ENCODE data around the gene CEACAM16. TPM values are rescaled to one million over a fixed set of nuclear protein-coding genes. Genes with fewer than 3 reads are reported as not detected.

Gene CEACAM16
- total RNA-seq, 2 donors from 2014 or later: 0.52 TPM; not detected in 1

DNA sequence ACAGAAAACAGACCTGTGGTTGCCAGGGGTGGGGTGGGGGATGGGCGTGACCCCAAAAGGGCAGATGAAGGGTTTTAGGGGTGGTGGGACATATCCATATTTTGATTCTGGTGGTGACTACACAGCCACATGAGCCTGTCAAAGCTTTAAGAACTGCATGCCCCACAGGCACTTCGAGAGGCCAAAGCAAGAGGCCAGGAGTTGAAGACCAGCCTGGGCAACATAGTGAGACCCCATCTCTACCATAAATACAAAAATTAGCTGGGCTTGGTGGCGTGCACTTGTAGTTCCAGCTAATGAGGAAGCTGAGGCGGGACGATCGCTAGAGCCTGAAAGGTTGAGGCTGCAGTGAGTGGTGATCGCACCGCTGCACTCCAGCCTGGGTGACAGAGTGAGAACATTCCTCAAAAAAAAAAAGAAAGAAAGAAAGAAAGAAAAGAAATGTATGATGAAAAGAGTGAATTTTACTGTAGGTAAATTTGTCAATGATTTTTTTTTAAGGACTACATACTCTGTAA, 30.6 kb downstream of the CEACAM16 start:
- no peaks in the 10 kb centered on the region for H3K9me3 ChIP-seq
- no peak for TF ChIP-seq CTCF (IDR thresholded peaks at IDR 0.05)
- H3K27me3 ChIP-seq: no peaks in the 10 kb centered on the region
- no peaks in the 10 kb centered on the region for H3K36me3 ChIP-seq
- intact Hi-C loops (cut with DNase I): no loop called here
- DNase-seq: no peak
- no peak overlapping the region for H3K27ac ChIP-seq
- peaks cover 4% of the 10 kb centered on the region for H3K4me1 ChIP-seq
- H3K9ac ChIP-seq (ENCODE audit: low read depth in 2 of 2, low read length in 2 of 2): no peak overlapping the region
- H3K4me3 ChIP-seq: no peak overlapping the region

DNA sequence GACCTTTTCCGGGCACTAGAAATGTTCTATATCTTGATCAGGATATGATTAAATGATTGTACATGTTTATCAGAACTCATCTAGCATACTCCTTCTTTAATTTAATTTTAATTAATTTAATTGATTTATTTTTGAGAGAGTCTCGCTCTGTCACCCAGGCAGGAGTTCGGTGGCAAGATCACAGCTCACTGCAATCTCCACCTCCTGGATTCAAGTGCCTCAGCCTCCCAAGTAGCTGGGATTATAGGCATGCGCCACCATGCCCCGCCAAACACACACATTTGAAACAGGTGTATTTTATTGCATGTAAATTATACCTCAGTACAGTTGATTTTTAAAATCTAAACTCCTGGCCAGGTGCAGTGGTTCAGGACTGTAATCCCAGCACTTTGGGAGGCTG, 32.1 kb downstream of the CEACAM16 start:
- Histone ChIP-seq H3K9me3 (no peaks in the 10 kb centered on the region), H3K36me3 (no peaks in the 10 kb centered on the region), H3K27ac (no peak overlapping the region), H3K4me3 (no peak overlapping the region), H3K27me3 (no peaks in the 10 kb centered on the region), H3K4me1 (no peaks in the 10 kb centered on the region), H3K9ac (ENCODE audit: low read depth in 2 of 2, low read length in 2 of 2) (peak overlapping the region in 1 of 2 donors; percentile 34)
- peak; percentile 65 for DNase-seq
- intact Hi-C loops (cut with DNase I): no loop called here
- TF ChIP-seq CTCF (IDR thresholded peaks at IDR 0.05): no peak

DNA sequence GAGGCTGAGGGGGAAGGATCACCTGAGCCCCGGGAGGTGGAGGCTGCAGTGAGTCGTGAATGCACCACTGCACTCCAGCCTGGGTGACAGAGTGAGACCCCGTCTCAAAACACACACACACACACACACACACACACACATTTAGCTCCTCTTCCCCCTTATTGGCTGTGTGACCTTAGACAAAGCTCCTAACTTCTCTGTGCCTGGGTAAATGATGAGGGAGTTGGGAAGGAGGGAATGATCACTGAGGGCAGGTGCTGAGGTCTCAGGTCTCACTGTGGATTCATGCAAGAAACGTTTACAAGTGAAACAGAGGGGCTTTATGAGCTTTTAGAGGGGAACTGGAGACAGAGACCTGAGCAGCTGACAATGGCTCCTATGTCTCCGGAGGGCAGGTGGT, 32.7 kb downstream of the CEACAM16 start:
- no peaks in the 10 kb centered on the region for H3K27me3 ChIP-seq
- no peaks in the 10 kb centered on the region for H3K4me1 ChIP-seq
- no peak for TF ChIP-seq CTCF (IDR thresholded peaks at IDR 0.05)
- H3K36me3 ChIP-seq: no peaks in the 10 kb centered on the region
- H3K9ac ChIP-seq (ENCODE audit: low read depth in 2 of 2, low read length in 2 of 2): peak overlapping the region in 1 of 2 donors; percentile 34
- no peak overlapping the region for H3K4me3 ChIP-seq
- H3K27ac ChIP-seq: no peak overlapping the region
- no peaks in the 10 kb centered on the region for H3K9me3 ChIP-seq
- intact Hi-C loops (cut with DNase I): no loop called here
- no peak for DNase-seq

- H3K9me3 ChIP-seq: no peaks in the 10 kb centered on the region
- no peak overlapping the region for H3K27ac ChIP-seq
- no peak for TF ChIP-seq CTCF (IDR thresholded peaks at IDR 0.05)
- no peak for DNase-seq
- H3K36me3 ChIP-seq: no peaks in the 10 kb centered on the region
- H3K4me3 ChIP-seq: no peak overlapping the region
- H3K4me1 ChIP-seq: no peaks in the 10 kb centered on the region
- no peaks in the 10 kb centered on the region for H3K27me3 ChIP-seq
- H3K9ac ChIP-seq (ENCODE audit: low read depth in 2 of 2, low read length in 2 of 2): peak overlapping the region in 1 of 2 donors; percentile 4
- intact Hi-C loops (cut with DNase I): no loop called here
These were observed 33.5 kb downstream of the CEACAM16 start for GRCh38 chr19:44732235-44733014.

GRCh38 chr19:44734357-44734756, 35.4 kb downstream of the CEACAM16 start:
- Histone ChIP-seq H3K27ac (peak overlapping the region; percentile 8), H3K4me1 (no peaks in the 10 kb centered on the region)
- intact Hi-C loops (cut with DNase I): no loop called here

More at GRCh38 chr19:44734357-44734756, 35.4 kb downstream of the CEACAM16 start:
- Histone ChIP-seq H3K36me3 (no peaks in the 10 kb centered on the region), H3K9ac (ENCODE audit: low read depth in 2 of 2, low read length in 2 of 2) (peak overlapping the region in 1 of 2 donors; percentile 0), H3K9me3 (no peaks in the 10 kb centered on the region), H3K27me3 (no peaks in the 10 kb centered on the region), H3K4me3 (no peak overlapping the region)
- DNase-seq: no peak
- no peak for TF ChIP-seq CTCF (IDR thresholded peaks at IDR 0.05)
